KMS-11 (cell line): ENCODE data around the gene CEPT1.

Source experiments
- H2AFZ ChIP-seq: fragments of 200-600 bp; sonication (generic); 2 replicates; pipeline ENCODE4 v1.6.1; 2016; ENCODE audit warnings: antibody characterized with exemption, mixed run types, low read depth
- H3K27ac ChIP-seq: fragments of 200-600 bp; sonication (generic); 2 replicates; pipeline ENCODE4 v1.6.1; 2016; ENCODE audit warnings: mild to moderate bottlenecking, mixed run types
- H3K27me3 ChIP-seq: fragments of 200-600 bp; sonication (generic); 2 replicates; pipeline ENCODE4 v1.6.1; 2017; ENCODE audit warnings: mild to moderate bottlenecking, low read depth, mixed run types, moderate library complexity; ENCODE audit not compliant: insufficient read depth
- H3K36me3 ChIP-seq: fragments of 200-600 bp; sonication (generic); 2 replicates; pipeline ENCODE4 v1.6.1; 2017; ENCODE audit warnings: mild to moderate bottlenecking, mixed run types; ENCODE audit not compliant: insufficient read depth
- H3K4me1 ChIP-seq: fragments of 200-600 bp; sonication (generic); 2 replicates; pipeline ENCODE4 v1.6.1; 2016; ENCODE audit warnings: mild to moderate bottlenecking, low read depth, mixed run types; ENCODE audit not compliant: poor library complexity, severe bottlenecking
- H3K4me2 ChIP-seq: fragments of 200-600 bp; sonication (generic); 2 replicates; pipeline ENCODE4 v1.7.0; 2016; ENCODE audit warnings: mild to moderate bottlenecking, mixed run types
- H3K4me3 ChIP-seq: fragments of 200-600 bp; sonication (generic); IDR thresholded peaks from 2 replicates; pipeline ENCODE4 v1.6.1; 2017; ENCODE audit warnings: low read depth, low read length, mixed read lengths; ENCODE audit not compliant: insufficient read depth
- H3K79me2 ChIP-seq: fragments of 200-600 bp; sonication (generic); 2 replicates; pipeline ENCODE4 v1.6.1; 2016; ENCODE audit warnings: low read depth, mixed run types; ENCODE audit not compliant: insufficient read depth
- H3K9ac ChIP-seq: fragments of 200-600 bp; sonication (generic); 2 replicates; pipeline ENCODE4 v1.6.1; 2016; ENCODE audit warnings: mild to moderate bottlenecking, mixed run types
- H4K20me1 ChIP-seq: fragments of 200-600 bp; sonication (generic); 2 replicates; pipeline ENCODE4 v1.6.1; 2016; ENCODE audit warnings: mild to moderate bottlenecking, mixed run types; ENCODE audit not compliant: insufficient read depth
- CTCF ChIP-seq: fragments of 200-600 bp; sonication (generic); conservative IDR thresholded peaks from 2 replicates; pipeline ENCODE4 v1.6.1; 2017; ENCODE audit warnings: low read depth, mild to moderate bottlenecking, antibody characterized with exemption, low read length, moderate library complexity, mixed read lengths

Gene CEPT1

GRCh38 chr1:111209622-111210021 is 69.6 kb downstream of the CEPT1 start:
- Histone ChIP-seq H3K27me3 (no peaks in the 10 kb centered on the region), H3K27ac (no peak overlapping the region), H2AFZ (no peak overlapping the region), H3K9ac (no peak overlapping the region), H3K36me3 (no peaks in the 10 kb centered on the region), H3K79me2 (no peaks in the 10 kb centered on the region), H3K4me3 (no peak overlapping the region), H3K4me1 (no peaks in the 10 kb centered on the region), H4K20me1 (no peaks in the 10 kb centered on the region), H3K4me2 (no peak overlapping the region)
- no peak for TF ChIP-seq CTCF

DNA sequence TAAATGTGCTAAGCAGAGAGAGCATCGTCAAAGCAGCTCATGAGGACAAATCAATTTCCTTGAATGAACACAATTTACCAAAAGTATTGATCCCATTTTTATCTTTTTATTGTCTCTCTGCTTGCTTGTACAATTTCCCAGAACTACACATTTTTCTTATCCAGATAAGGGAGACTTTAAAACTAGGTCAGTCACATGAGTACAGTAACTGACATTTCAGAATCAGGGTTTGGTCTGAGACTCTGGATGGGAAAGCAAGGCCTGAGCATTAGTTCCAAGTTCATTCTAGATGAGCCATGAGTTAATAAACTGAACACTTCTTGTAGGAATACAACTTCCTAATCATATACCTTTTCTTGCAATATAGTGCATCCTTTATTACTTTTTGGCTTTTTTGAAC is 71.9 kb downstream of the CEPT1 start:
- no peak overlapping the region for H3K27ac ChIP-seq
- no peak for TF ChIP-seq CTCF
- H3K36me3 ChIP-seq: no peaks in the 10 kb centered on the region
- no peaks in the 10 kb centered on the region for H3K27me3 ChIP-seq
- H3K4me2 ChIP-seq: no peak overlapping the region
- no peaks in the 10 kb centered on the region for H4K20me1 ChIP-seq
- H3K4me1 ChIP-seq: peaks cover 16% of the 10 kb centered on the region
- no peak overlapping the region for H3K4me3 ChIP-seq
- no peaks in the 10 kb centered on the region for H3K79me2 ChIP-seq
- H2AFZ ChIP-seq: no peak overlapping the region
- no peak overlapping the region for H3K9ac ChIP-seq

- H4K20me1 ChIP-seq: no peaks in the 10 kb centered on the region
- no peaks in the 10 kb centered on the region for H3K27me3 ChIP-seq
- H3K79me2 ChIP-seq: no peaks in the 10 kb centered on the region
- no peak for TF ChIP-seq CTCF
- H2AFZ ChIP-seq: no peak overlapping the region
- H3K36me3 ChIP-seq: no peaks in the 10 kb centered on the region
- H3K4me1 ChIP-seq: peaks cover 16% of the 10 kb centered on the region
- H3K4me3 ChIP-seq: no peak overlapping the region
- H3K4me2 ChIP-seq: no peak overlapping the region
- H3K9ac ChIP-seq: no peak overlapping the region
- no peak overlapping the region for H3K27ac ChIP-seq
Measured at GRCh38 chr1:111212634-111213335, 72.8 kb downstream of the CEPT1 start.

GRCh38 chr1:111213412-111213811 is 73.4 kb downstream of the CEPT1 start:
- H3K9ac ChIP-seq: no peak overlapping the region
- no peak overlapping the region for H3K27ac ChIP-seq

More at GRCh38 chr1:111213412-111213811, 73.4 kb downstream of the CEPT1 start:
- Histone ChIP-seq H3K79me2 (no peaks in the 10 kb centered on the region), H4K20me1 (no peaks in the 10 kb centered on the region), H3K4me1 (peaks cover 16% of the 10 kb centered on the region), H3K36me3 (no peaks in the 10 kb centered on the region), H2AFZ (no peak overlapping the region), H3K4me3 (no peak overlapping the region), H3K27me3 (no peaks in the 10 kb centered on the region), H3K4me2 (no peak overlapping the region)
- no peak for TF ChIP-seq CTCF
